ENCODE results near the gene STOML1. TPM values are rescaled to one million over a fixed set of nuclear protein-coding genes. Genes with fewer than 3 reads are reported as not detected.

The STOML1 gene
- total and polyA plus RNA-seq, 3 donors from 2014 or later: 18.2 to 25.6 (median 20.1) TPM

GRCh38 chr15:73942751-73943270 is 49.3 kb downstream of the STOML1 start:
- intact Hi-C loops (cut with DNase I; ENCODE audit: low total_unique reads): no loop called here
- H3K36me3 ChIP-seq (ENCODE audit: low read depth, missing control alignments): no peaks in the 10 kb centered on the region
- no peak for DNase-seq
- no peak overlapping the region for H3K27ac ChIP-seq
- H3K9me3 ChIP-seq: no peaks in the 10 kb centered on the region
- TF ChIP-seq POLR2A (IDR thresholded peaks at IDR 0.05) (no peak), CTCF (IDR thresholded peaks at IDR 0.05) (no peak)
- WGBS, 2 donors: 86 to 98% methylated on average over 6 of the region's 6 CpGs
- H3K4me3 ChIP-seq: no peak overlapping the region
- H3K4me1 ChIP-seq: peaks cover 10% of the 10 kb centered on the region
- H3K27me3 ChIP-seq: no peaks in the 10 kb centered on the region

GRCh38 chr15:73941871-73942635 is 50.0 kb downstream of the STOML1 start:
- H3K36me3 ChIP-seq (ENCODE audit: low read depth, missing control alignments): no peaks in the 10 kb centered on the region
- peaks cover 10% of the 10 kb centered on the region for H3K4me1 ChIP-seq
- no peak overlapping the region for H3K27ac ChIP-seq
- TF ChIP-seq POLR2A (IDR thresholded peaks at IDR 0.05) (no peak), CTCF (IDR thresholded peaks at IDR 0.05) (no peak)
- H3K4me3 ChIP-seq: no peak overlapping the region
- no peaks in the 10 kb centered on the region for H3K27me3 ChIP-seq
- H3K9me3 ChIP-seq: no peaks in the 10 kb centered on the region
- 92 to 95% methylated on average over 6 to 10 of the region's 10 CpGs for WGBS, 2 donors
- intact Hi-C loops (cut with DNase I; ENCODE audit: low total_unique reads): no loop called here
- DNase-seq: no peak

- DNase-seq: no peak
- H3K27ac ChIP-seq: no peak overlapping the region
- H3K36me3 ChIP-seq (ENCODE audit: low read depth, missing control alignments): no peaks in the 10 kb centered on the region
- TF ChIP-seq POLR2A (IDR thresholded peaks at IDR 0.05) (no peak), CTCF (IDR thresholded peaks at IDR 0.05) (no peak)
- H3K9me3 ChIP-seq: no peaks in the 10 kb centered on the region
- H3K27me3 ChIP-seq: no peaks in the 10 kb centered on the region
- H3K4me3 ChIP-seq: no peak overlapping the region
- peaks cover 10% of the 10 kb centered on the region for H3K4me1 ChIP-seq
- 87 to 92% methylated on average over 3 of the region's 3 CpGs for WGBS, 2 donors
- intact Hi-C loops (cut with DNase I; ENCODE audit: low total_unique reads): no loop called here
Measured at GRCh38 chr15:73941449-73941848, 50.6 kb downstream of the STOML1 start.

GRCh38 chr15:73941044-73941443 is 51.1 kb downstream of the STOML1 start:
- Histone ChIP-seq H3K27ac (no peak overlapping the region), H3K4me3 (no peak overlapping the region), H3K4me1 (peaks cover 13% of the 10 kb centered on the region), H3K9me3 (no peaks in the 10 kb centered on the region), H3K36me3 (ENCODE audit: low read depth, missing control alignments) (no peaks in the 10 kb centered on the region), H3K27me3 (no peaks in the 10 kb centered on the region)
- WGBS, 2 donors: 71 to 88% methylated on average over 1 of the region's 1 CpG
- TF ChIP-seq CTCF (IDR thresholded peaks at IDR 0.05) (no peak), POLR2A (IDR thresholded peaks at IDR 0.05) (no peak)
- intact Hi-C loops (cut with DNase I; ENCODE audit: low total_unique reads): no loop called here
- no peak for DNase-seq
